Lower leg skin (tissue), 4 donors: ENCODE results near the gene VENTX. TPM values are rescaled to one million over a fixed set of nuclear protein-coding genes. Genes with fewer than 3 reads are reported as not detected.

Experiments used
- DNase-seq, 2 donors: peaks; one replicate each; pipeline ENCODE4 v3.0.0-alpha.2; 2019; ENCODE audit warnings: low spot score in 2 of 2
- H3K4me3 ChIP-seq: fragments of 200-600 bp; sonication (generic); 2 replicates; pipeline ENCODE4 v1.5.1; 2017; ENCODE audit warnings: mild to moderate bottlenecking, low read depth; ENCODE audit not compliant: poor library complexity, severe bottlenecking
- POLR2A ChIP-seq, 2 donors: fragments of 450-650 bp; IDR thresholded peaks; one replicate each; pipeline ENCODE4 v1.6.1; 2016 to 2017; ENCODE audit warnings: antibody characterized with exemption in 2 of 2, mild to moderate bottlenecking in 1 of 2, moderate library complexity in 1 of 2
- WGBS, 2 donors: methylation state at CpG; one replicate each; pipeline ENCODE4 v1.1.5; 2018; 5-methylcytosine and 5-hydroxymethylcytosine counted together
- intact Hi-C: fragments of 100-400 bp; cut with DNase I; formaldehyde crosslinking; loops from one replicate; pipeline ENCODE4 v1.15.0; 2023; ENCODE audit warnings: low total_unique reads
- total RNA-seq, 4 donors: library from RNA; depleted of rRNA; stranded (reverse); fragments of >200 nt; gene quantifications; one replicate each; pipeline ENCODE4 v1.1.0, GENCODE V29; 2016
- TF ChIP-seq, protein P1 (sequence below), 3 donors: fragments of 450-650 bp; IDR thresholded peaks; one replicate each; pipeline ENCODE4 v1.5.1; 2016; ENCODE audit warnings: antibody characterized with exemption in 3 of 3, mild to moderate bottlenecking in 3 of 3, moderate library complexity in 2 of 3

The VENTX gene
- total RNA-seq, 4 donors from 2014 or later = 0.42 to 0.65 TPM; not detected in 2

DNA sequence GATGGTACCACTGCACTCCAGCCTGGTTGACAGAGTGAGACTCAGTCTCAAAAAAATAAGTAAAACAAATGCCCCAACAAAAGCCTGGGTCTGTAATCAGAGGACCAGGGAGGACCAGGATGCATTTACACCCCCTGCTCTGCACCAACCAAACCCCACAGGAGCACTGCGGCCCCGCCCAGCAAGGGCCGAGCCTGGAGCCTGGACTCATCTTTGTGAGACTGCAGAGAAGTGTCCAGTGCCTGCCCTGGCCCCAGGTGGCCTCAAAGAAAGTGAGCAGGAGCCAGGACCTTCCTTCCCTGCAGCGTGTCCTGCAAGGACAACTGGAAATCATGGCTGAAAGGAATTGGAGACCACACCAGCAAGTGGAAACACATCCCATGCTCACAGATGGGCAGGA lies 46.0 kb upstream of the VENTX start:
- no peak overlapping the region for H3K4me3 ChIP-seq
- intact Hi-C loops = no loop called here
- no peak for DNase-seq
- 81 to 91% methylated on average over 4 of the region's 4 CpGs for WGBS, 2 donors
- TF ChIP-seq, protein P1, sequence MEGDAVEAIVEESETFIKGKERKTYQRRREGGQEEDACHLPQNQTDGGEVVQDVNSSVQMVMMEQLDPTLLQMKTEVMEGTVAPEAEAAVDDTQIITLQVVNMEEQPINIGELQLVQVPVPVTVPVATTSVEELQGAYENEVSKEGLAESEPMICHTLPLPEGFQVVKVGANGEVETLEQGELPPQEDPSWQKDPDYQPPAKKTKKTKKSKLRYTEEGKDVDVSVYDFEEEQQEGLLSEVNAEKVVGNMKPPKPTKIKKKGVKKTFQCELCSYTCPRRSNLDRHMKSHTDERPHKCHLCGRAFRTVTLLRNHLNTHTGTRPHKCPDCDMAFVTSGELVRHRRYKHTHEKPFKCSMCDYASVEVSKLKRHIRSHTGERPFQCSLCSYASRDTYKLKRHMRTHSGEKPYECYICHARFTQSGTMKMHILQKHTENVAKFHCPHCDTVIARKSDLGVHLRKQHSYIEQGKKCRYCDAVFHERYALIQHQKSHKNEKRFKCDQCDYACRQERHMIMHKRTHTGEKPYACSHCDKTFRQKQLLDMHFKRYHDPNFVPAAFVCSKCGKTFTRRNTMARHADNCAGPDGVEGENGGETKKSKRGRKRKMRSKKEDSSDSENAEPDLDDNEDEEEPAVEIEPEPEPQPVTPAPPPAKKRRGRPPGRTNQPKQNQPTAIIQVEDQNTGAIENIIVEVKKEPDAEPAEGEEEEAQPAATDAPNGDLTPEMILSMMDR (IDR thresholded peaks at IDR 0.05) = no peak
- TF ChIP-seq POLR2A (IDR thresholded peaks at IDR 0.05) = no peak

DNA sequence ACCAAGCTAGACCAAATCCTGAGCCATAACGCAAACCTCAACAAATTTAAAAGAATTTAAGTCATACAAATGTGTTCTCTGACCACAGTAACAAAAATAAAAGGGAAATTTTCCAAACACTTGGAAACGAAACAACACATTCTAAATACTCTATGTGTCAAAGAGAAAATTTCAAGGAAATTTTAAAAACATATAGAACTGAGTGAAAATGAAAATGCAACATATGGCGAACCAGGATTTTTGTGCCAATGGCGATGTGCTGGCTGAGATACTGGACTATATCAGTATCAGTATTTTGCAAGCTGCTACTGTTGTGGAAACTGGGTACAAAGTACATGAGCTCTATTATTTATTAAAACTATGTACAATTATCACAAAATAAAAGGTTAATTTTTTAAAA lies 43.5 kb upstream of the VENTX start:
- H3K4me3 ChIP-seq = no peak overlapping the region
- no peak for TF ChIP-seq POLR2A (IDR thresholded peaks at IDR 0.05)
- TF ChIP-seq, protein P1 (IDR thresholded peaks at IDR 0.05) = no peak
- 88 to 90% methylated on average over 4 of the region's 4 CpGs for WGBS, 2 donors
- intact Hi-C loops = no loop called here
- no peak for DNase-seq

DNA sequence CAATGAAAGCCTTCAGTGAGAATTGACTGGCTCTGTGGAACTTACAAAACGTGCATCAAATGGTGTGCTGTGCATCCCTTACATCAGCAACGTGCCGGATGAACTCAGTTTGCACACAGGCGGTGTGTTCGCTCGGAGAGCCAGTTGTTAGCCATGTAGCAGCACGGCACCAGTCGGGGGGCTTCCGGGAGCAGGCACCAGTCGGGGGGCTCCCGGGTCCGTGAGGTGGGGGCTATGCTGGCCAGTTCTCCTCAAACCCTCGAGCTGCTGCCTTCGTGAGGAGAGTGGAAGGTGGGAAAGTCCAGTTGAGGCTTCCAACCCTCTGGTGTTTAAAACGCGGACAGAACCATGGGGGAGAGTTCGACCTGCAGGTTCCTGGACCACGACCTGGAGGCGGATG lies 42.6 kb upstream of the VENTX start:
- no peak overlapping the region for H3K4me3 ChIP-seq
- DNase-seq = no peak
- intact Hi-C loops = no loop called here
- 80 to 89% methylated on average over 18 to 19 of the region's 19 CpGs for WGBS, 2 donors
- no peak for TF ChIP-seq POLR2A (IDR thresholded peaks at IDR 0.05)
- TF ChIP-seq, protein P1 (IDR thresholded peaks at IDR 0.05) = no peak

DNA sequence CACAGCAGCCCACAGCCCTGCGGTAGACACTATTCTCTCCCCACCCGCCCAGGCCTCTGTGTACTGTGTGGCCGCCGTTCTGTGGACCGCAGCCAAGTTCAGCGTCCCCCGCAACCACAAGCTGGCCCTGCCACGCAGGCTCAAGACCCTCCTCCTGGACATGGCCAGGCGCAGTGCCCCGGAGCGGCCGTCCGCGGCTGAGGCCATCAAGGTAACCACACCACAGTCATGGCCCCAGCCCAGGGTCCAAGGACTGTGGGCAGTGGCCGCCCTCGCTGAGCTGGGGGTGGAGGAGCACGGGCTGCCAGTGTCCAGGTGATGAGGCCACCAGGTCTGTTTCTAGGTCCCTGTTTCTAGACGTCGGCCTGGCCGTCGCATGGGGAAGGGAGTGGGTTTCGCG lies 42.0 kb upstream of the VENTX start:
- intact Hi-C loops = no loop called here

DNA sequence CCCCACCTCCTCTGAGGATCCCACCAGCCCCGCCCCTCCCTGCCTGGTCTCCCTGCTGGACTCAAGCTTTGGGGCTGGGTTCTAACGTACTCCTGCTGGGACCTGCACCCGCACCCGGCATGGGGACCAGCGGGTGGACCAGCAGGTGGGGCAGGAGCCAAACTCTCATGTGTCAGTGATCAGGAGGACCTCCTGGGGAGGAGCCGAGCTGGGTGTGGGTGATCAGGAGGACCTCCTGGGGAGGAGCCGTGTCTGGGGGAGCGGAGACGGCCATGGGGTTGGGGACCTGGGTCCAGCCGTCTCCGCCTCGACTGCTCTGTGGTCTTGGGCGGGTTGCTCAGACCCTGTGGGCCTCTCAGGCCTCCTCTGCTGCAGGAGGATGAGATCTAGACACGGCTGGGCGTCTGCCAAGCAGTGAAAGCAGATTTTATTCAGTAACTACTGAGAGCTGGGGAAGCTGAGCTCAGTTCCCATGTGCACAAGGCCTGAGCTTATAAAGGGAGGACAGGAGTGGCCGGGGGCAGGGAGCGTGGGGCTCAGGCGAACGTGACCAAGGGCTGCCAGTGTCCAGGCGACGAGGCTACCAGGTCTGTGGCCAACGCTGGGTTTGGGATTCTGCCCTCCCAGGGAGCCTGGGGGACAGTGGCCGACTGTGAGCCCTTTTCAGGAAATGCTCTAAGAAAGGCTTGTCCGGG lies 41.3 kb upstream of the VENTX start:
- TF ChIP-seq, protein P1 (IDR thresholded peaks at IDR 0.05) = no peak
- DNase-seq = no peak
- intact Hi-C loops = no loop called here
- WGBS, 2 donors = 76 to 79% methylated on average over 19 to 24 of the region's 24 CpGs
- H3K4me3 ChIP-seq = no peak overlapping the region

More for the DNA sequence above, 42.0 kb upstream of the VENTX start:
- DNase-seq = no peak
- TF ChIP-seq, protein P1 (IDR thresholded peaks at IDR 0.05) = no peak
- no peak for TF ChIP-seq POLR2A (IDR thresholded peaks at IDR 0.05)
- H3K4me3 ChIP-seq = no peak overlapping the region
- 90 to 91% methylated on average over 10 to 16 of the region's 23 CpGs for WGBS, 2 donors
